HG03460 (cell line): ENCODE results near the gene MORC1.
"Not testable (repeated sequence)": the region's sequence is repeated elsewhere in the genome, so short reads cannot be mapped to it uniquely, and the experiment has no call there.

Experiments
- ATAC-seq: cut with Tn5 transposase; IDR thresholded peaks from one replicate; pipeline ENCODE4 v1.9.1; 2021; ENCODE audit not compliant: unreplicated experiment

The MORC1 gene

DNA sequence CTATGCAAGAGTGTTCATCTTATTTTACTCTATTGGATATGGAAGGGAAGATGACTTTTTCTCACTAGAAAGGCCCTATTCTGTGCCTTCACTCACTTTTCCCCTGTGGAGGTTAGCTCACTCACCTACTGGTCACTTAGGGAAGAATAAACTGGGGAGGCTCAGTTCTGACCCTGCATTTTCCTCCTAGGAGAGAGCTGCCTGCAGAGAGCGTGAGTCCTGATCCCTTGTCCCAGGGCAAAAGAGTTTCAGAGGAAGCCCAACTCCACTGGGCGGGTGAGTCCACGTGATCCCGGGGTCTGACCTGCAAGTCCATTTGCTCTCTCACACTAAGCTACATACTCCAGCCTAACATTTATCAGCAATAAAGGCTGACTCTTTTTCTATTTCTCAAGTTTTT, 8.4 kb downstream of the MORC1 start:
- no peak for ATAC-seq

DNA sequence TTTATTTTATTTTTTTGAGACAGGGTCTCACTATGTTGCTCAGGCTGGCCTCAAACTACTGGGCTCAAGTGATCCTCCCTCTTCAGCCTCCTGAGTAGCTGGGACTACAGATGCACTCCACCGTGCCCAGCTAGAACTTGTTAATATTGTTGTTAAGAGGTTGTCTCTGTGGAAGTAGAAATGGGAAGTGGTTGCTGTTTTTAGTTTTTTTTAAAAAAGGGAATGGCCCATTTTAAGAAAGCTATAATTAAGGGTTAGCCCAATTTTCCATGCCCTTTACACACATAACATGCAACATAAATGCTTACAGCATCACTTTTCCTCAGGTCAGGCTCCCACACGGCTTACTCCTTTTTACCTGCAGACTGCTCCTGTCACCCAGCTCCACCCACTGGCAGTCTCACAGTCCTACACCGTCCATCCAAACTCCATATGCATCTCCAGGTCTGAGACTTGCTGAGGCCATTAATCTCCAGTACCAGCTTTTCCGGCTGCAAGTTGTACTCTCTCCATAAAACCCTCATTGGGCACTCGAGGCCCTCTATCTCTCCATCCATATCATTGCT, 19.8 kb downstream of the MORC1 start:
- ATAC-seq, result no peak

DNA sequence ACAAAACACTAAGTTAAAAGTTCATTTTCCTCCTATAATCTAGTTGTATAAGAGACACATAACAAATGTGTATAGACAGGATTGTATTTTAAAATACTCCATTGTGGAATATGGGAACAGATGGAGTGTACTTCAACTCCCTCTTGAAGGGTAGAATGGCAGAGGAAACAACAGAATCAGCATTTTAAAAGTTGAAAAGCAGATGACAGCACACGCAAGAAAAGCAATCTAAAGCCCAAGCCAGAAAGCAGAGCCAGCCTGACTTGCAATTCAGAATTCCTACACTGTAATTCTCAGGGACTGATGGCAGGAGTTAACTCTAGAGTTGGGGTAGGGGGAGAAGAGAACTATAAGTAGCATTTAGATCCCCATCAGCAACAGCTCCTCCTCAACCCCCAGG, 22.8 kb downstream of the MORC1 start:
- ATAC-seq, result no peak

DNA sequence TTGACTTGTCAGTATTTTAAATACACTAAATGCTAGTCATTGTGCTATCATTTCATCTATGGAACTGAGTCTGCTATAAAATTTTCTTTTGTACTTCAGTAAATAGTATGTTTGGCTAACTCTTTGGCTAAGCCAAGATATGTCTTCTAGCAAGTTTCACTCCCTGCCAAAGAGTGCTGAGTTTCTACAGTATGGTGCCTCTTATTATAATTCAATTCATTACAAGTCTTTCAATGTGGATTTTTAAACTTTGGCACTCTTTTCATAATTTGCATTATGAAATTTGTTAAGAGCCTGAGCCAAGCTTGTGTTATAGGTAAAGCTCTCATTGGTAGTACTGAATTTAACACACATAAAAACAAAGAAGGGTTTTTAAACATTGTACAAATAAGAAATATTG, 24.4 kb downstream of the MORC1 start:
- no peak for ATAC-seq

DNA sequence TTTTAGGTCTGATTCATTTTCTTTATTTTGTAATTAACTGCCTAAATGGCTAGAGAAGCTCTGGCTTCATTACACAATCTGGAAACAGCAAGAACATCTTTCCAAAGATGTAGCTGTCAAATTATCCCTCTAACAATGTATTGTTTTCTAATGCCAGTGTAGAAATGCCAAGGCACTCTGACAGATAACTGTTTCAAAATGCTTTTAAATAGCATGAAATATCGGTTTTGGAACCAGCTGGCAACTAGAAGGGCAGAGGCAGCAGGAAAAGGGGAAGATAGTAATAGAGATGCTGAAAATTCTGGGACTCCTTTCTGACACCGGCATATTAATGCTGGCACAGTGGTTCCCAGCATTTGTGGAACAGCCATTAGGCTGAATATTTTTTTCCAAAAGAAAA, 26.1 kb downstream of the MORC1 start:
- ATAC-seq, result no peak

DNA sequence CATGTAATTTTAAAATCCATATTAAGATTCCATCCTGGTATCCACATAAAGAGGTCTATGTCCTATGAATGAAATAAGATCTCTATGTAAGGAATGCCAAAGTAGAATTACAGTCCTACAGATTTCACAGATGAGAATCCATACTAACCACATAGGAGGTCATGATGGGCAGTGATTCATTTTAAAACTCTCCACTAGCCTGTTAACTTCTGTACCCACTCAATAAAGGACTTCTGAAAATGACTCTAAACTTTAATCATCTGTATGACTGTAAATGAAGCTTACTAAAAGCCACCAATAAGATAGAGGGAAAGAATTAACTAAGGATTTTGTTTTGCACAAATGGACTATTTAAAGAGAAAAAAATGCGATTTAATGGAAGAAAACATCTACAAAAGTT, 28.7 kb downstream of the MORC1 start:
- no peak for ATAC-seq

DNA sequence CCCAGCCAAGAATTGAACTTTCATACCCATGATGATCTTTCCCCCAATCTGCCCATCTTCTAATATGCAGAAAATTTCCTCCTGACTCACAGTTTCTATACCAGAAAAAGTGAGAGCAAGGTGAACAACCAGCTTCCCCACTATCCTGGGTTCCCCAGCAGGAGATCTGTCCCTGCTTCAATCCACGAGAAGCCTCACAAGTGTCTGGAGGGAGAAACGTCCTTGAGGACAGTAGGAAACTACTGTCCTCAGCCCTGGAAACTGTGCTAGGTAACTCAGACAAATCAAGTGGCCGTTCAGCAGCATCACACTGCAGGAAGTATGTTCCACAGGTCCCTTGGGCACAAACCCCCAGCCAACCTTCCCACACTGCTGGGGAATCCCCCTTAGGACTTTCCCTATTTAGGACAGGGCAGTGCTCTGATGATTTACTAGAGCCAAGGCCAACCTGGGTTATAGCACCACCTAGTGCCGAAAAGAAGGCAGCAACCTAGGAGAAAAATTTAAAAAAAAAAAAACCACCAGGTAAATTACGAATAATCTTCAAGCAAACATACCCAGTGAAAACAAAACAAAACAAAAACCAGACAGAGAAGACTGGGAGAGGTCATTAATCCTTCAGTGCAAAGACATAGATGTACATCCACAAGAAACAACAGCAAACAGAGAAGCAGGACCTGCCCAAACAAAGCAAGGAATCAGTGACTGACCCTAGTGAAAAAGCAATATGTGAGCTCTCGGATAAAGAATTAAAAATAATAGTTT, 36.0 kb downstream of the MORC1 start:
- ATAC-seq, result peak; percentile 100

DNA sequence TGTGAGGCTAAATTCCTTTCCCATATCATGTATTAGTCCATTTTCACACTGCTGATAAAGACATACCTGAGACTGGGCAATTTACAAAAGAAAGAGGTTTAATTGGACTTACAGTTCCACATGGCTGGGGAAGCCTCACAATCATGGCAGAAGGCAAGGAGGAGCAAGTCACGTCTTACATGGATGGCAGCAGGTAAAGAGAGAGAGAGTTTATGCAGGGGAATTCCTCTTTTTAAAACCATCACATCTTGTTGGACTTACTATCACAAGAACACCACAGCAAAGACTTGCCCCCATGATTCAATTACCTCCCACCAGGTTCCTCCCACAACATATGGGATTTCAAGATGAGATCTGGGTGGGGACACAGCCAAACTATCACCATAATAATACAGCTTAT, 37.8 kb downstream of the MORC1 start:
- ATAC-seq, result not testable (repeated sequence)

DNA sequence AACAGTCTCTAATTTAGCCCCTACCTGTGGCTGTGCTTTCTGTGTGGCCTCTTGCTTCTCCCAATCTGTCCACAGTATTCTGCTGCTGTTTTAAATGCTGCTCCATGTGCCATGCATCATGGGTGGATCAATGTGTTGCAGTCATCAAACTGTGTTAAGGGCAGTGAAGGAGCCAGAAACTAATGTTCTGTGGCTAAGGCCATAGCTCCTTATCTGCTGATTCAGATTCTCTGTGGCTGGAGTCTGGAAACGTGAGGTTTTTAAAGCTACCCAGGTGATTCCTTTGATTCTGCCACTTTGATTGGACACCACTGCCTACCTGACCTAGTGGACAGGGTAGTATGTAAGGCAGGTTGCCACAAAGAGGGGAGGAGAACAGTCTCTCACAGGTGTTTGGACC, 44.8 kb downstream of the MORC1 start:
- ATAC-seq, result no peak

DNA sequence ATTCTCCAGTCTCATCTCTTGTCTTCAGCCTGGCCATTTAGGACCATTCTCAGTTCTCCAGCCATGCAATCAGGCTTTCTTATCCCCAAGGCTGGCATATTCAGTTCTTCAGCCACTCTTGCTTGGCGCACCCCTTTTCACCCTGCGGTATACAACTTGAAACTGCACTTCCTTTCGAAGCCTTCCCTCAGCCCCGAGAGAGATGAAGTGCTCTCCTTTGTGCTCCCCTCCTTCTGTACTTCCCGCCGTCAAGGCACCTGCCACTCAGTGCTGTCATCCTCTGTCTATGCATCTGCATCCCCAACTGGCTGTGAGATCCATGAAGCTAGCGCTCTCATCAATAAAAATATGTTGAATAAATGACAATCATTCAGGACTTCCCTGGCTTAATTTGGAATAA, 45.7 kb downstream of the MORC1 start:
- peak; percentile 79 for ATAC-seq

DNA sequence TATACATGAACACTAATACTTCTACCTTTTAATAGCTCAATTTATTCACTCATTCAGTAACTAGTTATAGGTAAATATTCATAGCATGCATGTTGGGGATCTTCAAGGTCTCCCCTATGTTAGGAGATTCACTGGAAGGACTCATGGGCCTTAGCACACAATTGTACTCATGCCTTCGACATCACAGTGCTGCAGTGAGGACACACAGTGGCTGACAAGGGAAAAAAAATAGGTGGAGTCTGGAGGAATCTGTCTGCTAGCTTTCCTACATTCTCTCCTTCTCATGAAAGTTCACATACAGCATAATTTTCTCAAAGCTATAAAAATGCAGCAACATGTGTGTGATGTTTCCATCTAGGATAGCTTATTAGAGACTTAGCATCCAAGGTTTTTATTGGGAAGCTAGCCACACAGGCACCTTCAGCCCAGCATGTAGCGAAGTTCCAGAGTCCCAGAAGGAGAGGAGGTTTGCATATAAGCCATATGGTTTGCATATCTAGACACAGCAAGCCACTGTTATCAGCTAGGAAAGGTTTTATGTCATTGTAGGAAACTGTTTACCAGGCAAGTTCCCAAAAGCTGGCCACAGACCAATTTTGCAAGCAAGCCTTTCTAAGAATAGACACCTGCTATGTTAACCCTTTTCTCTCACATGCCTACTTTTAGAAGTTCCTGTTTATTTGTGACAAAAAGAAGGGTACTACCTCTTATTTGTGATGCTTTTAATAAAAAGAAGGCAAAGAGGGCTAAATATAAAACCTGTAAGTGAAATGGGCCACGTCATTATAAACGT, 46.4 kb downstream of the MORC1 start:
- peak; percentile 50 for ATAC-seq

DNA sequence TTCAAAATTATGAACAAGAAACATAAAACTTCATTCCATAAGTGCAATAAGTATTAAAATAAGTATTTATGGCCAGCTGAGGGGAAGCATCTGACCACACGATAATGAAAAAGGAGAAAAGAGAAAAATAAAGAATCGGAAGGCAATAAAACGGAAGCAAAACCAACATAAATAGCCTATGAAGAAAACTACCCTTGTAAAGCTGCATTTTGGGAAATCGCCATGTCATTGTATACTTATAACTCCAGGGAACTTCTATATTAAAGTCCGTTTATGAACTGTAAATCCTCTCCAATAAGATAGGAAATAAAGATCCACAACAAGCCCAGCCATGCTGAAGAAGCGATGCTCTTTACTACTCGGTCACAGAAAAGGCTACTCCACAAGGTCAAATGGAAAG, 47.7 kb downstream of the MORC1 start:
- no peak for ATAC-seq

DNA sequence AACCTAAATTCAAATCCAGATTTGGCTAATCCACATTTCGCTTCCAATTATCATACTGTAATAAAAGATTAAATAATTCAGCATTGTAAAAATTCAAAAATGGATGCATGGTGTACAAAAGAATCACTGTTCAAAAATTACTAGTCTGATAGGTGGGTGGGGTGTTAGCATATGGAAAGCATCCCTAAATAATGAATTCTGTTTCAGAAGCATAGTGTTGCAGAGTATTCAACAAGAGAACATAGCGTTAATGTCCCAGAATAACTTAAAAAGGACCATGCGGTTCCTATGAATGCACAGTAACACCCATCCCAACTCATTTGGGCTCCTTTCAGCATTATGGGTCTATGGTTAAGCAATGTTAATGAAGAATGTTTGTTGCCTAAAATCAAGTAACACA, 51.1 kb downstream of the MORC1 start:
- ATAC-seq, result no peak

DNA sequence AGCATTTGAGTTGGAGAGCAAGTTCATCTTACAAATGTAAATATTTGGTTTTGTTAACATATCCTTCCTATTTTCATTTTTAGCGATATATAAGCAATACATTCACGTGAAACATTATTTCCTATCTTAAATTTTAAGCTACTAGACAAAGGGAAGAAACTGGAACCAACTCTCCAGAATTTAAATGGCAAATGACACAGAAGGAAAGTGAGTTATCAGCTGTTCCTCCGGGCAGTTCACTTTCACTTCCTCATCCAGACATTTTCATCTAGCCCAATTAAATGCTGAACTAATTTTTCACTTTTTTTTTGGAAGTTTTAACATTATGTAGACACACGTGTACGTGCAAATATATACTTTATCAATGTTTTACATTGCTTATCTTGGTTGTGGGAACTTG, 58.7 kb downstream of the MORC1 start:
- ATAC-seq, result peak; percentile 80

DNA sequence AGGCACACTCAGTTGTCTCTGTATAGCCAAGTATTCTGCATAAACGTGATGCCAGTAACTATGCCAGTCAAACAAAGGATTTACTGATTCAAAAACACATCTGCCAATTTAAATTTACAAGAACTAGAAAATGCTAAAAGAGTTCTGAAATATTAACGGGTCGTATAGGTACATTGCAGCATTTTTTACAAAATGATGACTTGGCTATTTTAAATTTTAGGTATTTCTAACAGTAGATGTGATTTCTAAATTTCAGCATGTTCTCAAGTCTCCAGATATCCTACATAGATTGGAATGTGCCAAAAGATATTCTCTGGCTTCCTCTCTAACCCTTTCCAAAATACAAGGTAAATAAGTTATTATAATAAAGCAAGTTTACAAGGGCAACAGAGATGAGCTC, 60.3 kb downstream of the MORC1 start:
- no peak for ATAC-seq

DNA sequence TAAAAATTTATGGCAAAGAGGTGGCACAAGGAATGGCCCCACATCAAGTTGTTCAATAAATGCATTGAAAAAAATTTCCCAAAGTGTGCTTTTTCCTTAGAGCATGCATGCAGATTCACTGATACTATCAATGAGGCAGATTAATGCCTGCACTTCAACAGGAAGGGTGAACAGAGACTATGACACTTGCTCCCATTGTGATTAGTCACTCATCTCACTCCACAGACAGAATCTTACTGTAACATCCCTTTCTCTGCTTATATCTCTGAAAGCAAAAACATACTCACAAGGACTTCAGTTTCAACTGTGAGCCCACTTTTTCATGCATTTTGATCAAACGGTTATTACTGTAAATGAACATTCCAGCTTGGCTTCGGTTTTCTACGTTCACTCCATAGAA, 60.9 kb downstream of the MORC1 start:
- ATAC-seq, result no peak

DNA sequence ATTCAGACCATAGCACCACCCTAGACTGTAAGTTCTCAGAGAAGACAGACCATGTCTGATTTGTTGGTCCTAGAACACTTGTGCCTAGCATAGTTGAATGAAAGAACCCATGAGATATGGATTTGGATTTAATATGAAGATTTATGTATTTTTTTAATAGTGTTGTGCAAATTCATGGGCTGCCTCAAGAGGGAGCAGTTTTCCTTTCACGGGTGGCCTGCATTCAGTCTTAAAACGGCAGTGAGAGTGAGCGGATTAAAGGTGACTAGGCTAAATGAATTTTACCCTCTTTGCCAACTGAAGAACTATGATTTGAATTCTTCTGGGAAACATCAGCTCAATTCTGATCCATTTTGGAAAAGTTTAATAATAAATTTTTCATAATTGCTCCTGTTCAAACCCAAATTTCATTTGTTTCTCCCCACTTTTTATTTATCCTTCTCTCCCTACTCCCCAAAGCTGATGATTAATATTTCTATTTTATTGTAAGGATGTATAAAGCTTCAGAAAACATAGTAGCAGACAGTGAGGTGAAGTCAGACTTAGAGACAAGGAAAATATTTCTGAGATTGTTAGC, 67.3 kb downstream of the MORC1 start:
- ATAC-seq, result peak; percentile 59

DNA sequence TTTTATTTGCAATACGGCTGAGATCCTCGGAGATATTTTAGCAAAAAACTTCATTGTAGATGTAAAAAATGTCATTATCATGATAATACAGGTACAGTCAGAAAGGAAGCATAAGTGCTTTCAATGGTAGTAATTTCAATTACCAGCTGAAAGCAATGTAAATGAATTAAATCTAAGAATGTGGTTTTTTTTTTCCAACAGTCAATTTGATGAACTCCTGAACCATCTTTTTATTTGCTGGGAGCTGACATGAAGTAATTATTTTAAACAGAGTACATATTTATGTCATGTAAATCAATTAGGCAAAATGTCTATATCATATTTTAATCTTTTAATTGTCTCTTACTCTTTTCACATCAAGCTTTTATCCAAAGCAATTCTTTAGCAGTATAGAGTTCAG, 70.6 kb downstream of the MORC1 start:
- no peak for ATAC-seq

DNA sequence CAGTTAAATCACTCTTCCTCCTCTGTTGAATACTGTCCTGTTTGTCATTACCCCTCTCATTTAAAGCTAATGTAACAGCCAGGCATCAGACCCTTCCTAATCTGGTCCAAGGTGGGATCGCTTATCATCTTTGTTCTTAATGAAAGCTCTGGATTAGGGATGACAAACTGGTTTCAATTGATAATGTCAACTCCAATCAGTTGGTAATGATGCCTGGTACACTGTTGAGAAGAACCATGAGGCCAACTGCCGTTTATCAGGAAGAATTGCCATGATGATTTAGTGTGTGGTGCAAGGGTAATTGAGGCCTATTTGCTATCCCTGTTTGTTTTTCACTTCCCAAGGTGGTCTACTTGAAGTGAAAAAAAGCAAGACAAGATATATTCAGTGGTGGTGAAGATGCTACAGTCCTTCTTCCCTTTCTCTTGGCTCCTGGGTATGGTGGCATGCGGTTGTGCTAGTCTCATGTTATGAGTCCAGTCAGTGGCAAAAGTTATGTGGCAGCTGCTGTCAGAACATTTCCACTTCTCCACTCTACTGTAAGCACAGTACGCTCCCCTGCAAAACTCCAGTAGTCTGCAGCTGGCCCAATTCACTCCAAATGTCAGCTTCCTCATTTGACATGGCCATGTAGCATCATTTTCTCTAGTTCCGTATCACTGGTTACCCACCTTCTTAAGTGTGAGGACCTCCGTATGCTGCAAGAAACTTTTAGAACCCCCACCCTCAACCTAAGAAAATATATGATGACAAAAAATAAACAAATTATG, 72.5 kb downstream of the MORC1 start:
- no peak for ATAC-seq

DNA sequence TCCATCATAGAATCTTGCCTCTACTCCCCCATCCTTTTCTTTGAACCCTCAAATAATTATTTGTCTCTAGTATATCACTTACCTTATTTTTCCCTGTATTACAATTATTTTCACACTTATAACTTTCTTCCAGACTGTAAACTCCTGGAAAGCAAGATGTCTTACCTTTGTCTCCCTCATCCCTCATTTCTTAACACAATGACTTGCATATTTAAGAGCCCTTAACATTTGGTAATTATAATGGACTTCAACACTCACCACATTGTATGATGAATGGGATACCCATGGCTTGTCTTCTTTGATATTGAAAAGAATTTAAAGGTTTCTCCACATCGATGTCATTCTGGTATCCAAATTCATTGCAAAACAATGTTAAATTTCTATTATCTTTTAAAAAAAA, 82.9 kb downstream of the MORC1 start:
- ATAC-seq, result no peak

DNA sequence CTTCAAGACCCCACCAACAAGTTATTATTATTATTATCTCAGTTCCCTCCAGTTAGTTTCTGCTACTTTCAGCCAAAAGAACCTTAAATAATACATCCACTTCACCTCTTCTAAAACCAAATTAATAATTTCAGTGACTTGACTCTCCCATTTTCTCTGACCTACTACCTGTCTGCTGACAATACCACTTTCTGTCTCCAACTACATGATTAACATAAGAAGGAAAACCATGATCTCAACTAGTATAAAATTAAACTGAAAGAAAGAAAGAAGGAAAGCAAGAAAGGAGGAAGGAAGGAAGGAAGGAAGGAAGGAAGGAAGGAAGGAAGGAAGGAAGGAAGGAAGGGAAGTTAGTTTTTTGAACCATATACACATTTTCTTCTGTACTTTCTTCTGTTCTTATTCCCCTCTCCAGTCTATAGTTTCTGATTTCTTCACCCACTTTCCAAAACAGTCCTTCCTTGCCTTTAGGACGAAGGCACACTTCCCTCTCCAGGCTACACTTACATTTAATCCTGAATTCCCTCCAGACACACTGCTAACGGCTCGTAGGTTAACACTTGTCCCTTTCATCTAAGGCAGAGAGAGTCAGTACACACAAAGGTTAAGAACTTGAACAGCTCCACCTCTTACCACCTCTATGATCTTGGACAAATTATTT, 84.8 kb downstream of the MORC1 start:
- no peak for ATAC-seq
